Hepatocyte (in vitro differentiated cells): ENCODE results near the gene JKAMP.

Source experiments
- EZH2phosphoT487 ChIP-seq: fragments of 200-600 bp; sonication (generic); IDR thresholded peaks from one replicate; pipeline ENCODE4 v1.6.1; 2018; ENCODE audit warnings: antibody characterized with exemption, mild to moderate bottlenecking, low read depth, moderate library complexity; ENCODE audit not compliant: unreplicated experiment, severe bottlenecking
- TF ChIP-seq, protein P1 (sequence below): fragments of 200-600 bp; sonication (generic); IDR thresholded peaks from 2 replicates; pipeline ENCODE4 v1.5.1; 2016; ENCODE audit warnings: antibody characterized with exemption, mild to moderate bottlenecking; ENCODE audit not compliant: poor library complexity

DNA sequence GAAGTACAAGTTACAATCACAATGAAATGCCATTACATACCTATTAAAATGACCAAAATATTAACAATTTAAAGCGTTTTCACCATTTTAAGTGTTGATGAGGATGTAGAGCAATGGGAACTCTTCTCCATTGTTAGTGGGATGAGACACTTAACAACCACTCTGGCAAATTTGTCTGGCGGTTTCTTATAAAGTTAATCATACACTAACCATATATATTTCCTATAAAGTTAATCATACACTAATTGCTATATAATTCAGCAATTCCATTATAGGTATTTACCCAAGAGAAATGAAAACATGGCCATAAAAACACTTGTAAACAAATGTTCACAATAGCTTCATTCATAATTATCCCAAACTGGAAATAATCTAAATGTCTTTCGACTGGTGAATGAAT lies 35.9 kb downstream of the JKAMP start:
- TF ChIP-seq, protein P1, sequence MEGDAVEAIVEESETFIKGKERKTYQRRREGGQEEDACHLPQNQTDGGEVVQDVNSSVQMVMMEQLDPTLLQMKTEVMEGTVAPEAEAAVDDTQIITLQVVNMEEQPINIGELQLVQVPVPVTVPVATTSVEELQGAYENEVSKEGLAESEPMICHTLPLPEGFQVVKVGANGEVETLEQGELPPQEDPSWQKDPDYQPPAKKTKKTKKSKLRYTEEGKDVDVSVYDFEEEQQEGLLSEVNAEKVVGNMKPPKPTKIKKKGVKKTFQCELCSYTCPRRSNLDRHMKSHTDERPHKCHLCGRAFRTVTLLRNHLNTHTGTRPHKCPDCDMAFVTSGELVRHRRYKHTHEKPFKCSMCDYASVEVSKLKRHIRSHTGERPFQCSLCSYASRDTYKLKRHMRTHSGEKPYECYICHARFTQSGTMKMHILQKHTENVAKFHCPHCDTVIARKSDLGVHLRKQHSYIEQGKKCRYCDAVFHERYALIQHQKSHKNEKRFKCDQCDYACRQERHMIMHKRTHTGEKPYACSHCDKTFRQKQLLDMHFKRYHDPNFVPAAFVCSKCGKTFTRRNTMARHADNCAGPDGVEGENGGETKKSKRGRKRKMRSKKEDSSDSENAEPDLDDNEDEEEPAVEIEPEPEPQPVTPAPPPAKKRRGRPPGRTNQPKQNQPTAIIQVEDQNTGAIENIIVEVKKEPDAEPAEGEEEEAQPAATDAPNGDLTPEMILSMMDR = no peak
- TF ChIP-seq EZH2phosphoT487 = no peak
